SK-N-SH (cell line): ENCODE results near the gene PAPSS2. TPM values are rescaled to one million over a fixed set of nuclear protein-coding genes. Genes with fewer than 3 reads are reported as not detected.

Source experiments
- CTCF ChIA-PET: fragments of 300-600, 350-600 bp; formaldehyde crosslinking; extraction: SDS; loops from one replicate; lab custom pipeline; 2021; lab: Yijun Ruan, JAX
- POLR2A ChIA-PET: fragments of 350-600 bp; sonication (Branson Sonifier 250); formaldehyde crosslinking; extraction: SDS; loops from one replicate; lab custom pipeline; 2020; ENCODE audit warnings: antibody characterized with exemption, inconsistent platforms; lab: Yijun Ruan, JAX
- DNase-seq: peaks from one replicate; pipeline ENCODE4 v3.0.0; 2012
- H2AFZ ChIP-seq: fragments of 200-600 bp; sonication (generic); 2 replicates; pipeline ENCODE4 v1.8.1; 2016; ENCODE audit warnings: antibody characterized with exemption, mild to moderate bottlenecking, low read depth
- H3F3A ChIP-seq: fragments of 200-600 bp; sonication (generic); replicated peaks from 2 replicates; pipeline ENCODE3; 2016; ENCODE audit warnings: antibody characterized with exemption, mild to moderate bottlenecking; ENCODE audit not compliant: insufficient read depth
- H3K27ac ChIP-seq, 2 experiments: fragments of 200-500 bp in 1 of 2; fragments of 200-600 bp in 1 of 2; sonication (Bioruptor generic) in 1 of 2; sonication (generic), shearing (Covaris generic) in 1 of 2; 2 replicates each; pipeline versions ENCODE4 v1.5.1 to v1.6.1; 2014 to 2016; ENCODE audit warnings: low read depth in 2 of 2, inconsistent platforms in 1 of 2, low read length in 1 of 2, mild to moderate bottlenecking in 1 of 2, mixed read lengths in 1 of 2
- H3K27me3 ChIP-seq: fragments of 200-600 bp; sonication (generic), shearing (Covaris generic); 2 replicates; pipeline ENCODE4 v1.6.1; 2016; ENCODE audit warnings: mixed run types; ENCODE audit not compliant: insufficient read depth
- H3K36me3 ChIP-seq, 2 experiments: fragments of 200-500 bp in 1 of 2; fragments of 200-600 bp in 1 of 2; sonication (Bioruptor generic) in 1 of 2; sonication (generic) in 1 of 2; replicated peaks in 1 of 2; 2 replicates each; pipeline versions ENCODE3 to v1.5.1; 2014 to 2016; ENCODE audit warnings: low read length in 1 of 2, mild to moderate bottlenecking in 1 of 2; ENCODE audit not compliant: insufficient read depth in 2 of 2, control insufficient read depth in 1 of 2
- H3K4me1 ChIP-seq, 2 experiments: fragments of 200-500 bp in 1 of 2; fragments of 200-600 bp in 1 of 2; sonication (Bioruptor generic) in 1 of 2; sonication (generic), shearing (Covaris generic) in 1 of 2; 2 replicates each; pipeline versions ENCODE4 v1.5.1 to v1.6.1; 2014 to 2016; ENCODE audit warnings: low read depth in 1 of 2, low read length in 1 of 2, mixed run types in 1 of 2; ENCODE audit not compliant: insufficient read depth in 2 of 2, control insufficient read depth in 1 of 2
- H3K4me2 ChIP-seq: fragments of 200-600 bp; sonication (generic), shearing (Covaris generic); 2 replicates; pipeline ENCODE4 v1.6.1; 2017; ENCODE audit warnings: mixed run types
- H3K4me3 ChIP-seq, 2 experiments: fragments of 200-500 bp in 1 of 2; fragments of 200-600 bp in 1 of 2; sonication (Bioruptor generic) in 1 of 2; sonication (generic), shearing (Covaris generic) in 1 of 2; 2 replicates each; pipeline versions ENCODE4 v1.5.1 to v1.8.1; 2014 to 2016; ENCODE audit warnings: low read depth in 2 of 2, inconsistent platforms in 1 of 2, low read length in 1 of 2, mild to moderate bottlenecking in 1 of 2, mixed read lengths in 1 of 2, moderate library complexity in 1 of 2
- H3K79me2 ChIP-seq: fragments of 200-600 bp; sonication (generic); 2 replicates; pipeline ENCODE4 v1.8.1; 2017; ENCODE audit warnings: mild to moderate bottlenecking; ENCODE audit not compliant: insufficient read depth
- H3K9ac ChIP-seq: fragments of 200-600 bp; sonication (generic); 2 replicates; pipeline ENCODE4 v1.6.1; 2017; ENCODE audit warnings: mixed run types
- H3K9me2 ChIP-seq: fragments of 200-600 bp; sonication (generic); 2 replicates; pipeline ENCODE4 v1.6.1; 2017; ENCODE audit warnings: mixed run types
- H3K9me3 ChIP-seq: fragments of 200-600 bp; sonication (generic); 2 replicates; pipeline ENCODE4 v1.6.1; 2017; ENCODE audit warnings: mixed run types, mild to moderate bottlenecking, moderate library complexity
- H4K20me1 ChIP-seq: fragments of 200-600 bp; sonication (generic); 2 replicates; pipeline ENCODE4 v1.6.1; 2017; ENCODE audit warnings: mild to moderate bottlenecking, mixed run types; ENCODE audit not compliant: insufficient read depth
- EP300 ChIP-seq, 2 experiments: IDR thresholded peaks; 2 replicates each; pipeline versions ENCODE4 v1.4.0 to v1.6.1; 2012; ENCODE audit warnings: borderline replicate concordance in 1 of 2, low read depth in 1 of 2, low read length in 1 of 2
- FOSL2 ChIP-seq: IDR thresholded peaks from 2 replicates; pipeline ENCODE4 v1.4.0; 2012; ENCODE audit warnings: low read depth, mild to moderate bottlenecking, moderate library complexity, borderline replicate concordance
- FOXJ3 ChIP-seq: sonication (generic); formaldehyde crosslinking; IDR thresholded peaks from 2 replicates; pipeline ENCODE4 v1.5.1; 2020; ENCODE audit warnings: mild to moderate bottlenecking, missing genetic modification reagents
- GABPA ChIP-seq: IDR thresholded peaks from 2 replicates; pipeline ENCODE4 v1.4.0; 2012; ENCODE audit warnings: low read depth, mild to moderate bottlenecking
- JUND ChIP-seq: IDR thresholded peaks from 2 replicates; pipeline ENCODE4 v1.4.0; 2012
- MEF2A ChIP-seq: IDR thresholded peaks from 2 replicates; pipeline ENCODE4 v1.4.0; 2012; ENCODE audit warnings: low read depth, borderline replicate concordance
- NFIC ChIP-seq: IDR thresholded peaks from 2 replicates; pipeline ENCODE4 v1.4.0; 2012; ENCODE audit warnings: borderline replicate concordance
- NRF1 ChIP-seq: IDR thresholded peaks from 2 replicates; pipeline ENCODE4 v1.6.1; 2012; ENCODE audit warnings: low read depth, mild to moderate bottlenecking, low read length
- PBX3 ChIP-seq: IDR thresholded peaks from 2 replicates; pipeline ENCODE4; 2012
- RAD21 ChIP-seq: IDR thresholded peaks from 2 replicates; pipeline ENCODE4 v1.6.1; 2012; ENCODE audit warnings: mild to moderate bottlenecking, low read length
- RCOR1 ChIP-seq: fragments of 150-350 bp; IDR thresholded peaks from 2 replicates; pipeline ENCODE4 v1.6.1; 2017; ENCODE audit warnings: antibody characterized with exemption, low read length
- REST ChIP-seq: IDR thresholded peaks from 2 replicates; pipeline ENCODE4 v1.6.1; 2012; ENCODE audit warnings: mild to moderate bottlenecking, low read depth, low read length, moderate library complexity
- RFX5 ChIP-seq: IDR thresholded peaks from 2 replicates; pipeline ENCODE4 v1.6.1; 2012; ENCODE audit warnings: mild to moderate bottlenecking, improper control_type of control experiment, low read length
- SIN3A ChIP-seq: IDR thresholded peaks from 2 replicates; pipeline ENCODE4 v1.6.1; 2012; ENCODE audit warnings: low read depth, mild to moderate bottlenecking, low read length, moderate library complexity, borderline replicate concordance
- TAF1 ChIP-seq: IDR thresholded peaks from 2 replicates; pipeline ENCODE4 v1.6.1; 2012; ENCODE audit warnings: low read depth, mild to moderate bottlenecking, low read length, moderate library complexity, borderline replicate concordance
- USF2 ChIP-seq: fragments of 150-350 bp; IDR thresholded peaks from 2 replicates; pipeline ENCODE4 v1.6.1; 2017; ENCODE audit warnings: antibody characterized with exemption, low read length, low read depth, borderline replicate concordance
- YY1 ChIP-seq: IDR thresholded peaks from 2 replicates; pipeline ENCODE4 v1.4.0; 2012; ENCODE audit warnings: low read depth, mild to moderate bottlenecking
- WGBS: methylation state at CpG from one replicate; pipeline ENCODE4 v1.1.6; 2017; ENCODE audit warnings: low lambda C conversion rate; 5-methylcytosine and 5-hydroxymethylcytosine counted together
- polyA plus RNA-seq, 3 experiments: library from polyadenylated mRNA; depleted of rRNA; stranded (reverse); fragments of >200 nt; gene quantifications; 2 replicates each; pipeline ENCODE4 v1.2.3, GENCODE V29; 2012
- TF ChIP-seq, protein P1 (sequence below): fragments of 150-350 bp; IDR thresholded peaks from 2 replicates; pipeline ENCODE4 v1.6.1; 2016; ENCODE audit warnings: mild to moderate bottlenecking, low read depth, low read length

Gene PAPSS2
- polyA plus RNA-seq, 1 of the 3 experiments (the other 2 are of a cell fraction) = 50.0 TPM

- POLR2A ChIA-PET = no interaction called here
- peaks cover 0 to 7% of the 10 kb centered on the region in 2 experiments for H3K36me3 ChIP-seq
- H3K79me2 ChIP-seq = peaks cover 92% of the 10 kb centered on the region
- H3K27ac ChIP-seq = no peak overlapping the region
- H3F3A ChIP-seq = peaks cover 10% of the 10 kb centered on the region
- no peak for TF ChIP-seq FOSL2
- no peak for TF ChIP-seq NRF1
- TF ChIP-seq EP300 (IDR thresholded peaks at IDR 0.05; ENCODE audit: borderline replicate concordance in 1 of 2, low read depth in 1 of 2, low read length in 1 of 2) = no peak
- TF ChIP-seq TAF1 = no peak
- no peak for TF ChIP-seq MEF2A
- TF ChIP-seq RFX5 = no peak
- TF ChIP-seq RAD21 = no peak
- no peak for TF ChIP-seq RCOR1
- TF ChIP-seq PBX3 = no peak
- TF ChIP-seq, protein P1, sequence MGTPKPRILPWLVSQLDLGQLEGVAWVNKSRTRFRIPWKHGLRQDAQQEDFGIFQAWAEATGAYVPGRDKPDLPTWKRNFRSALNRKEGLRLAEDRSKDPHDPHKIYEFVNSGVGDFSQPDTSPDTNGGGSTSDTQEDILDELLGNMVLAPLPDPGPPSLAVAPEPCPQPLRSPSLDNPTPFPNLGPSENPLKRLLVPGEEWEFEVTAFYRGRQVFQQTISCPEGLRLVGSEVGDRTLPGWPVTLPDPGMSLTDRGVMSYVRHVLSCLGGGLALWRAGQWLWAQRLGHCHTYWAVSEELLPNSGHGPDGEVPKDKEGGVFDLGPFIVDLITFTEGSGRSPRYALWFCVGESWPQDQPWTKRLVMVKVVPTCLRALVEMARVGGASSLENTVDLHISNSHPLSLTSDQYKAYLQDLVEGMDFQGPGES = no peak
- TF ChIP-seq FOXJ3 (CRISPR knock-in tag) = no peak
- no peak for TF ChIP-seq USF2
- no peak for TF ChIP-seq REST
- no peak for TF ChIP-seq SIN3A
- TF ChIP-seq YY1 = no peak
- no peak for TF ChIP-seq NFIC
- TF ChIP-seq GABPA = no peak
- TF ChIP-seq JUND = no peak
- H4K20me1 ChIP-seq = no peaks in the 10 kb centered on the region
- H3K4me2 ChIP-seq = no peak overlapping the region
- no peaks in the 10 kb centered on the region for H3K9me3 ChIP-seq
- H3K27me3 ChIP-seq = no peaks in the 10 kb centered on the region
- no peaks in the 10 kb centered on the region for H3K9me2 ChIP-seq
- DNase-seq = no peak
- 0 out of 4 replicates have a peak, but pooled peaks cover 0 to 3% of the 10 kb centered on the region in 2 experiments for H3K4me1 ChIP-seq
- CTCF ChIA-PET = no interaction called here
- WGBS = 79% methylated on average over 7 of the region's 7 CpGs
- no peak overlapping the region for H2AFZ ChIP-seq
- no peak overlapping the region for H3K4me3 ChIP-seq
- H3K9ac ChIP-seq = no peak overlapping the region
Measured at GRCh38 chr10:87684001-87684638, 24.4 kb downstream of the PAPSS2 start.
